Smooth muscle cell of the brain vasculature (primary cell): ENCODE results near the gene TMEM181.
A peak's percentile ranks its signal among the peaks of the same experiment; 100 is the strongest.
"Not testable (repeated sequence)": the region's sequence is repeated elsewhere in the genome, so short reads cannot be mapped to it uniquely, and the experiment has no call there.

Experiments
- DNase-seq: peaks from one replicate; pipeline ENCODE4 v3.0.0-alpha.2; 2012; ENCODE audit warnings: low read depth, low spot score

Gene TMEM181

GRCh38 chr6:158595223-158595622, 35.3 kb downstream of the TMEM181 start:
- DNase-seq: no peak

GRCh38 chr6:158596861-158597260, 37.0 kb downstream of the TMEM181 start:
- no peak for DNase-seq

DNA sequence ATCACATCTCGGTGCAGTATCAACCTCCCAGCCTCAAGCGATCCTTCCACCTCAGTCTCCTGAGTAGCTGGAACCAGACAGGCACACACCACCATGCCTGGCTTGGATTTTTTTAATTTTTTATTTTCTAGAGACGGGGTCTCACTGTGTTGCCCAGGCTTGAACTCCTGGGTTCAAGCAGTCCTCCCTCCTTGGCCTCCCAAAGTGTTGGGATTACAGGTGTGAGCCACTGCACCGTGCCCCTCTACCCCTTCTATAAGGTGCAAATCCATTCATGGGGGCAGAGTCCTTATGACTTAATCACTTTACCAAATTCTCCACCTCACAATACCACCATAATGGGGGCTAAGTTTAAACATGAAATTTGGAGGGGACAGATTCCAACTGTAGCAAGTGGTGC, 37.7 kb downstream of the TMEM181 start:
- no peak for DNase-seq

DNA sequence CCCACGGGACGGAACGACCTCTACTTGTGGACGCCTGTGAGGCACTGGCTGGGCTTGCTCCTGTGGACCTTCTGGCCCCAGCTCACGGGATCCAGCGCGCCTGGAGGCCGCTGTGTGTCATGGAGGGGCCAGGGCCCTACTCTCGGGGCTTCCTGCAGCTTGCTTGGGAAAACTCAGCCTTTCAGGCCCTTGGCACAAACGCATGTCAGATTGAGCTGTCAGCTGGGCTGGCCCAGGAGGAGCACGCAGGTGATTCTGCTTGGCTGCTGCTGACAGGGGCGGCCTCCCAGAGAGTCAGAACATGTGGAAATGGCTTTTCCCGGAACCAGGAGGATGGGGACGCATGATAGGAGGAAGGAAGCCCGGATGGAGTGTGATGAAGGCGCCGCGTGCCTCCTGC, 39.7 kb downstream of the TMEM181 start:
- no peak for DNase-seq

DNA sequence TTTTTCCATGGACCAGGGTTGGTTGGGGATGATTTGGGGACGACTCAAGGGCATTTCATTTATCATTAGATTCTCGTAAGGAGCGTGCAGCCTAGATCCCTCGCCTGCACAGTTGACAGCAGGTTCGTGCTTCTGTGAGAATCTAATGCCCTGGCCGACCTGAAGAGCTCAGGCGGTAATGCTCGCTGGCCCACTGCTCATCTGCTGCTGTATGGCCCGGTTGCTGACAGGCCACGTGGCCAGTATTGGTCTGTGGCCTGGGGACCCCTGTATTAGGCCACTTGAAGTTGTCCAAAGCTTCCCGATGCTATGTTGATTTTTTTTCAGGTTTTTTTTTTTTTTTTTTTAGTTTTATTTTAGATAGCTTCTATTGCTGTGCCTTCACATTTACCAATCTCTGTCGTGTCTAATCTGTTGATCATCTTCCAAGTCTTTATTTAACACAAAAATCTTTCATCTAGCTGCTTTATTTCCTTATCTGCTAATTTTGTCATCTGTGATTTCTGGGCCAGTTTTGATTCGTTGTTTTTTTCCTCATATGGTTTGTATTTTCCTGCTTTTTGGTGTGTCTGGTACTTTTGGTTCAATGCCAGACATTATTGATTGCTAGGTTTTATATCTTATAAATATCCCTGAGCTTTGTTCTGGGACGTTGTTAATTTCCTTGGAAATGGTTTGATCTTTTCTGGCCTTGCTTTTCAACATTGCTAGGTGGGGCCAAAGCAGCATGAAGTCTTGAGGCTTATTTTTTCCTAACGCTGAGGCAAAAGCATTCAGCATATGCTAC, 43.6 kb downstream of the TMEM181 start:
- DNase-seq: no peak

GRCh38 chr6:158604048-158604406, 44.1 kb downstream of the TMEM181 start:
- DNase-seq: no peak

- peak; percentile 46 for DNase-seq
These were observed 45.5 kb downstream of the TMEM181 start for GRCh38 chr6:158605266-158605878.

GRCh38 chr6:158606011-158606410, 46.1 kb downstream of the TMEM181 start:
- DNase-seq: not testable (repeated sequence)

GRCh38 chr6:158606935-158607334, 47.0 kb downstream of the TMEM181 start:
- DNase-seq: no peak

- no peak for DNase-seq
These were observed 47.7 kb downstream of the TMEM181 start for GRCh38 chr6:158607411-158608170.

DNA sequence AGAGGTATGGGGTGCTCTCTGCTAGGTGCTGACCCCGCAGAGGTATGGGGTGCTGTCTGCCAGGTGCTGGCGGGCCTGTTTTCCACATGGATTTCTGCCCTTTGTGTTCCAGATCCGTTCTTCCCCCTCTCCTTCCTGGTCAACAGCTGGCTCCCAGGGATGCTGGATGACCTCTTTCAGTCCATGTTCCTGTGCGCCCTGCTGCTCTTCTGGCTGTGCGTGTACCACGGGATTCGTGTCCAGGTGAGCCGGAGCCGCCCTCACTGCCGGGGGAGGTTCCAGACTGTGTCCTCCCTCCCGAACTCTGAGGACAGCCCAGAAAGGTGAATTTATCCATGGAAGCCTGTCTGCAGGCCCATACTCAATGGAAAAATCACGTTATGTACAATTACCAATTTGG, 48.3 kb downstream of the TMEM181 start:
- no peak for DNase-seq

- no peak for DNase-seq
These were observed 49.7 kb downstream of the TMEM181 start for GRCh38 chr6:158609455-158610155.

- DNase-seq: no peak
These were observed 50.6 kb downstream of the TMEM181 start for GRCh38 chr6:158610319-158610968.

- DNase-seq: no peak
These were observed 51.1 kb downstream of the TMEM181 start for GRCh38 chr6:158611039-158611438.

DNA sequence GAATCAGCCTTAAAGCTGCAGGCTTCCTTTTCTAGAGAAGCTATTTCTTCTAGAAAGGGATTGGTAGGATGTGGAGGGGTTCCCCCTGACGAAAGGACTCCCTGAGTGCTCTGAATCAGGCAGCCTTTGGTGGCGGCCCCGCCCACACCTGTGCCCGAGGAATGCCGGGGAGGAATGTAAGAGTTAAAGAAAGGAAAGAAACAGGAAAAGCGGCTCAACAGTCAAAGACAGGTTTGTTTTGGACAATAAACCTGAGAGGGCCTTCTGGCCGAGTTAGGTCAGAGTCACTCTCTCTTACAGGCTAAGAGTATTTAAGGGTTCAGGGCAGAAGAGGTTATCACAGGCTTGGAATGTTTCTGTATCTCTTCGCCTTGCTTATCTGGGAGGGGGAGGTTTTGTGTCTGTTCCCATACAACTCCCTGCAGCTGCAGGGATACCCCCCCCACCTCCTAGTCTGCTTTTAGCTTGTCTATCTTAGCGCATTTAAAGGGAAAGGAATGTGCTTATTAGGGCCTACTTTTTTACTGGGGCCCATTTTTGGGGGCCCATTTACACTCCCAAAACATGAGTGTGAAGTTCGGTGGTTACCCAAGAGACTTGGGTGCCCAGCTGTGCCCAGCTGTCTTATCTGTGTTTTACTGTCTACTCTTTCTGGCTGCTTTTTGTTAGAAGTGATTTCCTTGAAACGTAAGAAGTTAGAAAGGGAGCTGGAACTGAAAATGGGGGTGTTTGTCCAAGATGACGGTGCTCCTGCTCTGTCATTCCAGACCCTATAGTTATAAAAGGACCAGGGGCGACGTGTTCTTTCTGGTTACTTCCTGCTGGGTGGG, 51.9 kb downstream of the TMEM181 start:
- DNase-seq: no peak

DNA sequence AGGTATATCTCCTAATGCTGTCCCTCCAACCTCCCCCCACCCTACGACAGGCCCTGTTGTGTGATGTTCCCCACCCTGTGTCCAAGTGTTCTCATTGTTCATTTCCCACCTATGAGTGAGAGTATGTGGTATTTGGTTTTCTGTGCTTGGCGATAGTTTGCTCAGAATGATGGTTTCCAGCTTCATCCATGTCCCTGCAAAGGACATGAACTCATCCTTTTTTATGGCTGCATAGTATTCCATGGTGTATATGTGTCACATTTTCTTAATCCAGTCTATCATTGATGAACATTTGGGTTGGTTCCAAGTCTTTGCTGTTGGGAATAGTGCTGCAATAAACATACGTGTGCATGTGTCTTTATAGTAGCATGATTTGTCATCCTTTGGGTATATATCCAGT, 54.7 kb downstream of the TMEM181 start:
- DNase-seq: not testable (repeated sequence)

GRCh38 chr6:158618289-158618688, 58.4 kb downstream of the TMEM181 start:
- DNase-seq: not testable (repeated sequence)

DNA sequence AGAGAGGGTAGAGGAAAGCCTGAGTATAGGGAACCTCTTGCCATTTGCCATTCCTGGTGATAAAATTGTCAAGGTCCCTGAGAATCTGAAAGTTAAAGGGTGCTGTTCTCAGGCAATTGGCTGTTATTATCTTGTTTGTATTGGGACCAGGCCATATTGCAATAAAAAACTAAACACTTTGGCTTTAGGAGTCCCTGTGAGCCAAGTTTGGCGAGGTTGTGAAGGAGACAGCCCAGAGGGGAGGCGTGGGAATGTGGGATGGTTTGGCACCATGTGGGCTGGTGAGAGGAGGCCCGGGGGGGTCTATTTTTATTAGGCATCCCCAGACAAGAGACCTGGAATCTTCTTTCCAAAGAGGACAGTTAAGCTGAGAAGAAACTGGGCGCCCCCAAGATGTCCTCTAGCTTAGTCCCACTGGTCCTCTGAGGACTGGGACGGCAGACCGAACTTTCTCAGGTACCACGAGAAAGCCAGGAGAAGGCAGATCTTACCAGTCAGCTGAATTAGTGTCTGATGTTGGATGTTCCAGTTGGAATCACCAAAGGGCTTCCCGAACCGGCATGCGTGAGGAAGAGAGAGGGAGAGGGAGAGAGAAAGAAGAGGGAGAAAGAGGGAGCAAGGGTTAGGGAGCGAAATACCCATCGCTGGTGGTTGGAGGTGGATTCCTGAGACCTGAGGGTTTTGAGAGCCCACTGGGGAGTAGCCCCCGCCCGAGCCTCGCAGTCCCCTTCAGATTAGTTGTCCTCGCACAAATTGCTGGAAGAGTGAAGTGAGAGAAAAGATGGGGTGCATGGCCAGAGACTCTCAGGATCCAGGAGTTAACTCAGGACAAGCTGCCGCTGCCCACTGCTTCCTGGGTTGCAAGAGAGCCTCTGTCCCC, 60.3 kb downstream of the TMEM181 start:
- DNase-seq: no peak

- DNase-seq: no peak
These were observed 61.2 kb downstream of the TMEM181 start for GRCh38 chr6:158620963-158621693.
